ENCODE results near the gene RRP12.

The RRP12 gene

DNA sequence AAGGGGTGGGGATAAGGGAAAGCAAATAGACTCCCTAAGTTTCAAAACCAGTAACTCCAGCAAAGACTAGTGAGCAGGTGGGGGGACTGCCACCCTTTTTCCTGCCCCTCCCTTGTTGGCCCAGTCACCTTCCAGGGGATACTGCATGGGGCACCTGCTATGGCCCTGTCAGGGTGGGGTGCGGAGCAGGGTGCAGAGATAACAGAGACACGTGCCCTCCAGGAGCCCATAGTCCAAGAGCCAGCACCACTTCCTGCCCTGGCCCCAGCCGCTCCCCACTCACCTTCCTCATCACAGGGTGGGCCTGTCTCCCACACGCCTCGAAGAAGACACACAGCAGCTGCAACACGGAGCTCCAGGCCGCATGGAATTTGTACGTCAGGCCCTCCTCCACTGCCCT, 20.6 kb downstream of the RRP12 start:
- DNase-seq: no peak
- TF ChIP-seq, protein P1, sequence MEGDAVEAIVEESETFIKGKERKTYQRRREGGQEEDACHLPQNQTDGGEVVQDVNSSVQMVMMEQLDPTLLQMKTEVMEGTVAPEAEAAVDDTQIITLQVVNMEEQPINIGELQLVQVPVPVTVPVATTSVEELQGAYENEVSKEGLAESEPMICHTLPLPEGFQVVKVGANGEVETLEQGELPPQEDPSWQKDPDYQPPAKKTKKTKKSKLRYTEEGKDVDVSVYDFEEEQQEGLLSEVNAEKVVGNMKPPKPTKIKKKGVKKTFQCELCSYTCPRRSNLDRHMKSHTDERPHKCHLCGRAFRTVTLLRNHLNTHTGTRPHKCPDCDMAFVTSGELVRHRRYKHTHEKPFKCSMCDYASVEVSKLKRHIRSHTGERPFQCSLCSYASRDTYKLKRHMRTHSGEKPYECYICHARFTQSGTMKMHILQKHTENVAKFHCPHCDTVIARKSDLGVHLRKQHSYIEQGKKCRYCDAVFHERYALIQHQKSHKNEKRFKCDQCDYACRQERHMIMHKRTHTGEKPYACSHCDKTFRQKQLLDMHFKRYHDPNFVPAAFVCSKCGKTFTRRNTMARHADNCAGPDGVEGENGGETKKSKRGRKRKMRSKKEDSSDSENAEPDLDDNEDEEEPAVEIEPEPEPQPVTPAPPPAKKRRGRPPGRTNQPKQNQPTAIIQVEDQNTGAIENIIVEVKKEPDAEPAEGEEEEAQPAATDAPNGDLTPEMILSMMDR (IDR thresholded peaks at IDR 0.05; ENCODE audit: low read depth, low read length): no peak
- Histone ChIP-seq H3K4me1 (no peaks in the 10 kb centered on the region), H3K9me3 (no peaks in the 10 kb centered on the region), H3K4me3 (ENCODE audit: low read depth, low read length) (no peak overlapping the region), H3K27me3 (no peaks in the 10 kb centered on the region), H3K36me3 (peaks cover 38% of the 10 kb centered on the region)

DNA sequence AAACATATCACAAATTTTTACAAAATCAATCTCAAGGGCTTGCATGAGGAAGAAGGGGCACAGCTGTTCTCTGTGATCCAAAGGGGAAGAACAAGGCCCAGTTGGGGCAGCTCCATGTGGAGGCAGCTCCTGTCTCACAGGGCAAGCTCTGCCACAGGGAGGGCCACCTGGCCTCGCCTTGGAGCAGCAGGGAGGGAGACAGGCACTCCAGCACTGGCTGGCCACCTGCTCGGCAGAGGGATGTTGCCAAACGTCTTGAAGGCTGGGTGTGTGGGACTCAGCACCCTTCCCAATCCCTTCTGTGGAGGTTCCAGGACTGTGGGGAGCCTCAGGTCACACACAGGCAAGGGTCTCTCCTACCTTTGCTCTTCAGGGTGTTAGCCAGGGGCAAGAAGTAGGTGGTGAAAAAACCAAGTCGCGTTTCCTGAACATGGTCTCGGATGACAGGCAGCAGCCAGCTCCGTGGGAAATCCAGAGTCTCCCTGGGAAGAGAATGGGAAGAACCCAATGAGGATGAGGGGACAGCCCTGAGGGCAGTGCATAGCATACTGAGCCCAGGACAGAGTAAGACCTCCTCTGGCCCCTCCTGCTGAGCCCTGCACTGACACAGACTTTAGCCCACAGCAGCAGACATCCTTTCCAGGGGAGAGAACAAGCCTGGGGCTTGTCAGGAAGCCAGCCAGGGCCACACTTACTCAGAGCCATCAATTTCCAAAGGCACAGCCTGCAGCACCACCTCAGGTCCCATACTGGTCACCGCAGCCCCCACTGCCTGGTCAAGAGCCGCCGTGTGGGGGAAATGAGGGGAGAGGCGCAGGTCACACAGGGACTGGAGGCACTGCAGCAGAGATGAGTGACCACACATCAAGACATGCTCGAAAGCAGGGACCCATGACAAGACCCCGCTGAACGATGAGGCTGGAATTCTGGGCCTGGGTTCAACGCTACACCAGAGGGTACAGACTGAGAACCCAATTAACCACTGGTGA, 21.9 kb downstream of the RRP12 start:
- H3K36me3 ChIP-seq: peaks cover 37% of the 10 kb centered on the region
- no peaks in the 10 kb centered on the region for H3K4me1 ChIP-seq
- H3K4me3 ChIP-seq (ENCODE audit: low read depth, low read length): no peak overlapping the region
- no peaks in the 10 kb centered on the region for H3K27me3 ChIP-seq
- no peak for DNase-seq
- H3K9me3 ChIP-seq: no peaks in the 10 kb centered on the region
- TF ChIP-seq, protein P1 (IDR thresholded peaks at IDR 0.05; ENCODE audit: low read depth, low read length): no peak

DNA sequence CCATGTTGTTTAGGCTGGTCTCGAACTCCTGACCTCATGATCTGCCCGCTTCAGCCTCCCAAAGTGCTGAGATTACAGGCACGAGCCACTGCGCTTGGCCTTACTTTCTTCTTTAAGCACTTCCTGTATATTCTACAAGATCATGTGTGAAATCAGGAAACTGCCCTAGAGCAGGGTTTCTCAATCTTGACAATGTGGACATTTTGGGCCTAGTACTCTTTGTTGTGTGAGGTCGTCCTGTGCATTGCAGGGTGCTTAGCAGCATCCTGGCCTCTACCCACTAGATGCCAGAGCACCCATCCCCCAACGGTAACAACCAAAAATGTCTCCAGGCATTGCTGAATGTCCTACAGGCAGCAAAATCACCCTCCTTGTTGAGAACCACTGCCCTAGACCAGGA, 24.7 kb downstream of the RRP12 start:
- no peak for DNase-seq
- no peaks in the 10 kb centered on the region for H3K4me1 ChIP-seq
- TF ChIP-seq, protein P1 (IDR thresholded peaks at IDR 0.05; ENCODE audit: low read depth, low read length): no peak
- H3K36me3 ChIP-seq: peaks cover 58% of the 10 kb centered on the region
- H3K27me3 ChIP-seq: no peaks in the 10 kb centered on the region
- no peaks in the 10 kb centered on the region for H3K9me3 ChIP-seq
- no peak overlapping the region for H3K4me3 ChIP-seq (ENCODE audit: low read depth, low read length)

DNA sequence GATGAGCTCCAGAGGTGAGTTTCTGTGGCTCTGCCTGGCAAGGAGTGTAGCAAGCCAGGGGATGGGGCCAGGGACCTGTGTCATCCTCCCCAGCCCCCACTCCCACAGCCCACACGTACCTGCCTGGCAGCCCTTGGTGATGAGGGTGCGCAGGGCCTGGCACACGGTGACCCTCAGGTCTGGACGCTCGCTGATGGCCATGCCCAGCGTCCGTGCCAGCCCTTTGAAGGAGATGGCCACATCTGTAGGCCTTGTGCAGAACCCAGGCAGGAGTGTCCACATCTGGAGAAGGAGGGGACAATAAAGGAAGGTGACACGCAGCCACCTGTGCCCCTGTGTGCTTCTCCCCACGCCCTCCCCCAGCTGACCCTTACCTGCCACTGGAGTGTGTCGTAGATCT, 27.7 kb downstream of the RRP12 start:
- H3K9me3 ChIP-seq: no peaks in the 10 kb centered on the region
- H3K4me1 ChIP-seq: no peaks in the 10 kb centered on the region
- DNase-seq: no peak
- TF ChIP-seq, protein P1 (IDR thresholded peaks at IDR 0.05; ENCODE audit: low read depth, low read length): no peak
- no peak overlapping the region for H3K4me3 ChIP-seq (ENCODE audit: low read depth, low read length)
- H3K27me3 ChIP-seq: no peaks in the 10 kb centered on the region
- H3K36me3 ChIP-seq: peaks cover 53% of the 10 kb centered on the region

DNA sequence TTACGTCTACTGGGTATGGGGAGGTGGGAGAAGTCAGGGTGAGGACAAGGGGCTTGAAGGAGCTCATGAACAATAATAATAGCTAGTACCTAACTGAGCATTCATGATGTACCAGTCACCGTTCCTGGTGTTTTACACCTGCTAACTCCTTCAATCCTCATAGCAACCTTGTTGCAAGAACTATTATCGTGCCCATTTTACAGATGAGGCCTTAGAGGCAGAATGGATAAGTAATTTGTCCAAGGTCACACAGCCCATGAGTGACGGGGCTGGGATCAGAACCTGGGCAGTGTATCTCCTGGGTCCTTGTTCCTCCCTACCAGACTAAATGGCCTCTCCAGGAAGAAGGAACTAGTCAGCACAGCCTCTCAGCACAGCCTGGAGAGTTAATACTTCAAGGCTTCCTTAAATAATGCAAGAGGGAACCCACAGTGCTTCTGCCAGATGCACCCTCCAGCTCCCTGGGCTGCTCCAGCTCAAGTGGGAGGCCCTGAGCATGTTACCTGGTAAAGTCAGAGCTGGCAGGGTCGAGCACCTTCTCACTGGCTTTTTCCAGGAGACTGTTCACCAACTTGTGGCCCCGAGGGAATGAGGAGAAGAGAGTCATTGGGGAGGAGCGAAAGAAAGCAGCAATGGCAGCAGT, 28.8 kb downstream of the RRP12 start:
- Histone ChIP-seq H3K36me3 (peaks cover 52% of the 10 kb centered on the region), H3K9me3 (no peaks in the 10 kb centered on the region), H3K27me3 (no peaks in the 10 kb centered on the region), H3K4me1 (no peaks in the 10 kb centered on the region), H3K4me3 (ENCODE audit: low read depth, low read length) (no peak overlapping the region)
- TF ChIP-seq, protein P1 (IDR thresholded peaks at IDR 0.05; ENCODE audit: low read depth, low read length): no peak
- DNase-seq: no peak

DNA sequence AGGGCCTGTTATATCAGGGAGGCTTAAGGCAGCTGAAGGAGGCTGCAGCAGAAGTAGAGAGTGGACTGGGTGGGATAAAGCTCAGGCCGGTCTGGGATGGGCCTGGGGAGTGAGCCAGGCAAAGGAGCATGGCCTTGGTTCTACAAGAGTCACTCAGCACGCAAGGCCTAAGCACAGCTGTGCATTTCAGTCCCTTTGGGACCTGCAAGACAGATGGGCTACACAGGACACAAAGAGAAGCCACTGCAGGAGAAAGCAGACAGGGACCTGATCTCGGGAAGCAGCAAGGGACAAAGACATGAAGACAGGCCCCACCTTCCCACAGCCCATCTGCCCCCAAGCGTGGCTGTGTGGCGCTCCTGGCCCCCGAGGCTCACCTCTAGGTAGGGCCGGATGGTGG, 29.4 kb downstream of the RRP12 start:
- TF ChIP-seq, protein P1 (IDR thresholded peaks at IDR 0.05; ENCODE audit: low read depth, low read length): no peak
- Histone ChIP-seq H3K27me3 (no peaks in the 10 kb centered on the region), H3K4me3 (ENCODE audit: low read depth, low read length) (no peak overlapping the region), H3K36me3 (peaks cover 48% of the 10 kb centered on the region), H3K9me3 (no peaks in the 10 kb centered on the region), H3K4me1 (no peaks in the 10 kb centered on the region)
- no peak for DNase-seq
